Measurements from ENCODE around the gene WWC2. TPM values are rescaled to one million over a fixed set of nuclear protein-coding genes. Genes with fewer than 3 reads are reported as not detected.

The WWC2 gene
- total RNA-seq, 4 donors from 2014 or later = 4.5 to 10.7 (median 8.6) TPM

- ATAC-seq (no peak), DNase-seq (no peak)
- in situ Hi-C loops (cut with MboI; ENCODE audit: low sequenced_read_pairs in 4 of 4) = no loop called here
- Histone ChIP-seq H3K9me3 (no peaks in the 10 kb centered on the region), H3K27me3 (no peaks in the 10 kb centered on the region), H3K36me3 (no peaks in the 10 kb centered on the region), H3K4me3 (no peak overlapping the region), H3K4me1 (no peaks in the 10 kb centered on the region), H3K27ac (no peak overlapping the region)
- TF ChIP-seq POLR2A (IDR thresholded peaks at IDR 0.05) = no peak
- no peak for TF ChIP-seq CTCF (IDR thresholded peaks at IDR 0.05 in 4 of 5, conservative IDR thresholded peaks at IDR 0.05 in 1 of 5)
- intact Hi-C loops (cut with DNase I; ENCODE audit: low total_unique reads) = no loop called here
Observed at GRCh38 chr4:183124228-183124627, 25.2 kb downstream of the WWC2 start.

GRCh38 chr4:183124865-183125264, 25.8 kb downstream of the WWC2 start:
- TF ChIP-seq CTCF (IDR thresholded peaks at IDR 0.05 in 4 of 5, conservative IDR thresholded peaks at IDR 0.05 in 1 of 5) (no peak), POLR2A (IDR thresholded peaks at IDR 0.05) (no peak)
- no peak for DNase-seq
- no peaks in the 10 kb centered on the region for H3K9me3 ChIP-seq
- no peak overlapping the region for H3K4me3 ChIP-seq
- no peak for ATAC-seq
- no peaks in the 10 kb centered on the region for H3K36me3 ChIP-seq
- intact Hi-C loops (cut with DNase I; ENCODE audit: low total_unique reads) (no loop called here), in situ Hi-C loops (cut with MboI; ENCODE audit: low sequenced_read_pairs in 4 of 4) (no loop called here)
- H3K27ac ChIP-seq = no peak overlapping the region
- H3K4me1 ChIP-seq = no peaks in the 10 kb centered on the region
- H3K27me3 ChIP-seq = no peaks in the 10 kb centered on the region

- Histone ChIP-seq H3K36me3 (no peaks in the 10 kb centered on the region), H3K4me1 (no peaks in the 10 kb centered on the region), H3K27me3 (no peaks in the 10 kb centered on the region), H3K4me3 (no peak overlapping the region), H3K27ac (no peak overlapping the region), H3K9me3 (no peaks in the 10 kb centered on the region)
- TF ChIP-seq CTCF (IDR thresholded peaks at IDR 0.05 in 4 of 5, conservative IDR thresholded peaks at IDR 0.05 in 1 of 5) (no peak), POLR2A (IDR thresholded peaks at IDR 0.05) (no peak)
- in situ Hi-C loops (cut with MboI; ENCODE audit: low sequenced_read_pairs in 4 of 4) = no loop called here
- no peak for DNase-seq
- intact Hi-C loops (cut with DNase I; ENCODE audit: low total_unique reads) = no loop called here
- no peak for ATAC-seq
Observed at GRCh38 chr4:183129125-183129524, 30.1 kb downstream of the WWC2 start.

- in situ Hi-C loops (cut with MboI; ENCODE audit: low sequenced_read_pairs in 4 of 4) (loop anchor here in 1 of 4 donors (10.0 kb wide), 1 partner anchor 45 kb away; no protein-coding TSS in a partner anchor), intact Hi-C loops (cut with DNase I; ENCODE audit: low total_unique reads) (no loop called here)
- no peaks in the 10 kb centered on the region for H3K36me3 ChIP-seq
- no peak overlapping the region for H3K27ac ChIP-seq
- ATAC-seq = no peak
- TF ChIP-seq POLR2A (IDR thresholded peaks at IDR 0.05) = no peak
- TF ChIP-seq CTCF (IDR thresholded peaks at IDR 0.05 in 4 of 5, conservative IDR thresholded peaks at IDR 0.05 in 1 of 5) = no peak
- H3K4me1 ChIP-seq = no peaks in the 10 kb centered on the region
- no peaks in the 10 kb centered on the region for H3K9me3 ChIP-seq
- no peak for DNase-seq
- no peak overlapping the region for H3K4me3 ChIP-seq
- H3K27me3 ChIP-seq = no peaks in the 10 kb centered on the region
Observed at GRCh38 chr4:183129675-183130074, 30.6 kb downstream of the WWC2 start.

All from gastrocnemius medialis (tissue), 4 donors.